Adrenal gland (tissue), 5 donors: Measurements from ENCODE around the gene PAQR5.

Source experiments
- CTCF ChIP-seq, 6 experiments: fragments of 450-650 bp in 4 of 6; fragments of 200-600 bp in 2 of 6; sonication (generic) in 1 of 6; IDR thresholded peaks; 1 replicate in 5 of 6; 2 replicates in 1 of 6; pipeline versions ENCODE4 v1.5.1 to v1.8.0; 2016 to 2021; ENCODE audit warnings: antibody characterized with exemption in 6 of 6, mild to moderate bottlenecking in 2 of 6, moderate library complexity in 1 of 6
- POLR2A ChIP-seq, 2 donors: fragments of 450-650 bp; IDR thresholded peaks; one replicate each; pipeline ENCODE4 v1.6.1; 2017; ENCODE audit warnings: antibody characterized with exemption in 2 of 2, mild to moderate bottlenecking in 2 of 2, moderate library complexity in 1 of 2
- donor health status: DM: no; HTN: no; CAD: no.

DNA sequence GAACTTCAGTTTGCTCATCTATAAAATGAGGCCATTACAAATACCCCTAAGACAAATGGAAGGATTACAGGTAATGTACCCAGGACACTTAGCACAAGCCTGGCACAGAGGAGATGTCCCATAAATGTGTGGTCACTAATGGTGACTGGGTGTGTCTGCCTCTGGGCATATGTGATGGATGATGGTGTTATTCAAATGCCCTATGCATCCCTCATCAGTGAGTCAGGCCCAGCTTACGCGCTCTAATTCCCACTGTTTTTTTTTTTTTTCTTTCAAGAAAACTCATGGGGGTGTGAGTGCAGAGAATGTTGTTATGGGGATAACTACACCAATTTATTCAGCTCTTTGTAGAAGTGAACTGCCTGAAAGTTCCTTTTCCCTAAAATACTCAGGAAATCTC, 91.9 kb downstream of the PAQR5 start:
- TF ChIP-seq CTCF (IDR thresholded peaks at IDR 0.05) (no peak), POLR2A (IDR thresholded peaks at IDR 0.05) (no peak)
